Sigmoid colon (tissue), 4 donors: Measurements from ENCODE around the gene ARHGAP30.

Experiments used
- EP300 ChIP-seq, 4 donors: sonication (generic); formaldehyde crosslinking; IDR thresholded peaks; one replicate each; pipeline ENCODE4 v1.6.1; 2017; ENCODE audit warnings: antibody characterized with exemption in 4 of 4
- POLR2A ChIP-seq, 2 donors: fragments of 450-650 bp; IDR thresholded peaks; one replicate each; pipeline ENCODE4 v1.6.1; 2016; ENCODE audit warnings: antibody characterized with exemption in 2 of 2, mild to moderate bottlenecking in 2 of 2, moderate library complexity in 2 of 2
- POLR2AphosphoS5 ChIP-seq, 4 donors: sonication (generic); formaldehyde crosslinking; IDR thresholded peaks; one replicate each; pipeline ENCODE4 v1.6.1; 2017; ENCODE audit warnings: antibody characterized with exemption in 4 of 4
- TF ChIP-seq, protein P1 (sequence below), 4 experiments: fragments of 450-650 bp in 3 of 4; fragments of 200-600 bp in 1 of 4; IDR thresholded peaks; one replicate each; pipeline ENCODE4 v1.5.1; 2016 to 2019; ENCODE audit warnings: antibody characterized with exemption in 4 of 4, mild to moderate bottlenecking in 3 of 4, moderate library complexity in 2 of 4

DNA sequence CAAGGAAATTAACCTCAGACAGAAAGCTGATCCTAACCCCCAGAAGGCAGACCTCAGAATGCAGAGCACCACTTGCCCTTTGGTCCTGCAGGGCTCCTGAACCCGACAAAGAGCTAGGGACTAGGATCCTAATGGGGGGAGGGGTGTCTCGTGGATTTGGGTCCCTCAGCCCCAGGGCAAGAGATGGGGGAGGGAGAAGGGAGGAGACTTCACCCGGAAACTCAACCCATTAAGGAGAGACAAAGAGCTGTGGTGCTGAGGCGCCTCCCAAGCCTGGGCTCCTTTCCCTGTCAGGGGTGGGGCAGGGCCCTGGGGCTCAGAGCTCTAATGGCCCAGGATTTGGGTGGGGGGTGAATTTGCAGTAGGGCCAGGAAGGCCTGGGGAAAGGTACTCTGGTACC, 16.8 kb upstream of the ARHGAP30 start:
- TF ChIP-seq, protein P1, sequence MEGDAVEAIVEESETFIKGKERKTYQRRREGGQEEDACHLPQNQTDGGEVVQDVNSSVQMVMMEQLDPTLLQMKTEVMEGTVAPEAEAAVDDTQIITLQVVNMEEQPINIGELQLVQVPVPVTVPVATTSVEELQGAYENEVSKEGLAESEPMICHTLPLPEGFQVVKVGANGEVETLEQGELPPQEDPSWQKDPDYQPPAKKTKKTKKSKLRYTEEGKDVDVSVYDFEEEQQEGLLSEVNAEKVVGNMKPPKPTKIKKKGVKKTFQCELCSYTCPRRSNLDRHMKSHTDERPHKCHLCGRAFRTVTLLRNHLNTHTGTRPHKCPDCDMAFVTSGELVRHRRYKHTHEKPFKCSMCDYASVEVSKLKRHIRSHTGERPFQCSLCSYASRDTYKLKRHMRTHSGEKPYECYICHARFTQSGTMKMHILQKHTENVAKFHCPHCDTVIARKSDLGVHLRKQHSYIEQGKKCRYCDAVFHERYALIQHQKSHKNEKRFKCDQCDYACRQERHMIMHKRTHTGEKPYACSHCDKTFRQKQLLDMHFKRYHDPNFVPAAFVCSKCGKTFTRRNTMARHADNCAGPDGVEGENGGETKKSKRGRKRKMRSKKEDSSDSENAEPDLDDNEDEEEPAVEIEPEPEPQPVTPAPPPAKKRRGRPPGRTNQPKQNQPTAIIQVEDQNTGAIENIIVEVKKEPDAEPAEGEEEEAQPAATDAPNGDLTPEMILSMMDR (IDR thresholded peaks at IDR 0.05): no peak
- no peak for TF ChIP-seq POLR2A (IDR thresholded peaks at IDR 0.05)
- no peak for TF ChIP-seq POLR2AphosphoS5 (IDR thresholded peaks at IDR 0.05)
- TF ChIP-seq EP300 (IDR thresholded peaks at IDR 0.05): no peak
